ENCODE results near the gene ATG7.
"Not testable (repeated sequence)": the region's sequence is repeated elsewhere in the genome, so short reads cannot be mapped to it uniquely, and the experiment has no call there.

The ATG7 gene

GRCh38 chr3:11390411-11391131, 118.4 kb downstream of the ATG7 start:
- no peak for DNase-seq (ENCODE audit: low read depth)

GRCh38 chr3:11391174-11391879, 119.1 kb downstream of the ATG7 start:
- DNase-seq (ENCODE audit: low read depth), result no peak

- DNase-seq (ENCODE audit: low read depth), result no peak
These were observed 120.0 kb downstream of the ATG7 start for GRCh38 chr3:11392014-11392859.

- DNase-seq (ENCODE audit: low read depth), result no peak
These were observed 120.6 kb downstream of the ATG7 start for GRCh38 chr3:11392860-11393114.

- DNase-seq (ENCODE audit: low read depth), result no peak
These were observed 121.2 kb downstream of the ATG7 start for GRCh38 chr3:11393401-11393800.

- no peak for DNase-seq (ENCODE audit: low read depth)
These were observed 122.2 kb downstream of the ATG7 start for GRCh38 chr3:11394392-11394791.

GRCh38 chr3:11400213-11400612, 128.0 kb downstream of the ATG7 start:
- DNase-seq (ENCODE audit: low read depth), result no peak

GRCh38 chr3:11401434-11401833, 129.2 kb downstream of the ATG7 start:
- no peak for DNase-seq (ENCODE audit: low read depth)

GRCh38 chr3:11405323-11405722, 133.1 kb downstream of the ATG7 start:
- DNase-seq (ENCODE audit: low read depth), result no peak

- no peak for DNase-seq (ENCODE audit: low read depth)
These were observed 135.4 kb downstream of the ATG7 start for GRCh38 chr3:11407644-11408043.

- DNase-seq (ENCODE audit: low read depth), result not testable (repeated sequence)
These were observed 136.2 kb downstream of the ATG7 start for GRCh38 chr3:11408324-11408859.

GRCh38 chr3:11410564-11410963, 138.4 kb downstream of the ATG7 start:
- no peak for DNase-seq (ENCODE audit: low read depth)

- no peak for DNase-seq (ENCODE audit: low read depth)
These were observed 139.8 kb downstream of the ATG7 start for GRCh38 chr3:11411956-11412355.

GRCh38 chr3:11413071-11413470, 140.9 kb downstream of the ATG7 start:
- no peak for DNase-seq (ENCODE audit: low read depth)

GRCh38 chr3:11415099-11415498, 142.9 kb downstream of the ATG7 start:
- no peak for DNase-seq (ENCODE audit: low read depth)

GRCh38 chr3:11420066-11420465, 147.9 kb downstream of the ATG7 start:
- DNase-seq (ENCODE audit: low read depth), result no peak

- no peak for DNase-seq (ENCODE audit: low read depth)
These were observed 150.1 kb downstream of the ATG7 start for GRCh38 chr3:11422291-11422690.

GRCh38 chr3:11423868-11424267, 151.7 kb downstream of the ATG7 start:
- DNase-seq (ENCODE audit: low read depth), result no peak

GRCh38 chr3:11424277-11424676, 152.1 kb downstream of the ATG7 start:
- no peak for DNase-seq (ENCODE audit: low read depth)

GRCh38 chr3:11430207-11430606, 158.0 kb downstream of the ATG7 start:
- no peak for DNase-seq (ENCODE audit: low read depth)

- DNase-seq (ENCODE audit: low read depth), result no peak
These were observed 158.4 kb downstream of the ATG7 start for GRCh38 chr3:11430624-11431023.

- no peak for DNase-seq (ENCODE audit: low read depth)
These were observed 159.1 kb downstream of the ATG7 start for GRCh38 chr3:11431319-11431718.

GRCh38 chr3:11434017-11434526, 161.9 kb downstream of the ATG7 start:
- no peak for DNase-seq (ENCODE audit: low read depth)
